ENCODE data around the gene CDC7. TPM values are rescaled to one million over a fixed set of nuclear protein-coding genes. Genes with fewer than 3 reads are reported as not detected.

Gene CDC7
- total and polyA plus RNA-seq, 2 experiments from 2014 or later = 4.7 to 5.4 TPM

- TF ChIP-seq, protein P1, sequence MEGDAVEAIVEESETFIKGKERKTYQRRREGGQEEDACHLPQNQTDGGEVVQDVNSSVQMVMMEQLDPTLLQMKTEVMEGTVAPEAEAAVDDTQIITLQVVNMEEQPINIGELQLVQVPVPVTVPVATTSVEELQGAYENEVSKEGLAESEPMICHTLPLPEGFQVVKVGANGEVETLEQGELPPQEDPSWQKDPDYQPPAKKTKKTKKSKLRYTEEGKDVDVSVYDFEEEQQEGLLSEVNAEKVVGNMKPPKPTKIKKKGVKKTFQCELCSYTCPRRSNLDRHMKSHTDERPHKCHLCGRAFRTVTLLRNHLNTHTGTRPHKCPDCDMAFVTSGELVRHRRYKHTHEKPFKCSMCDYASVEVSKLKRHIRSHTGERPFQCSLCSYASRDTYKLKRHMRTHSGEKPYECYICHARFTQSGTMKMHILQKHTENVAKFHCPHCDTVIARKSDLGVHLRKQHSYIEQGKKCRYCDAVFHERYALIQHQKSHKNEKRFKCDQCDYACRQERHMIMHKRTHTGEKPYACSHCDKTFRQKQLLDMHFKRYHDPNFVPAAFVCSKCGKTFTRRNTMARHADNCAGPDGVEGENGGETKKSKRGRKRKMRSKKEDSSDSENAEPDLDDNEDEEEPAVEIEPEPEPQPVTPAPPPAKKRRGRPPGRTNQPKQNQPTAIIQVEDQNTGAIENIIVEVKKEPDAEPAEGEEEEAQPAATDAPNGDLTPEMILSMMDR (IDR thresholded peaks at IDR 0.05; ENCODE audit: low read depth, low read length) = no peak
- Histone ChIP-seq H3K27me3 (no peaks in the 10 kb centered on the region), H3K27ac (no peak overlapping the region), H3K9me3 (ENCODE audit: low read depth) (no peaks in the 10 kb centered on the region), H3K36me3 (no peaks in the 10 kb centered on the region), H3K4me3 (no peak overlapping the region), H3K4me1 (ENCODE audit: low read depth) (no peaks in the 10 kb centered on the region)
- DNase-seq (ENCODE audit: low read depth in 1 of 2, low spot score in 1 of 2) = no peak
These were observed 13.2 kb upstream of the CDC7 start for GRCh38 chr1:91487469-91487868.

GRCh38 chr1:91490501-91490900 is 10.2 kb upstream of the CDC7 start:
- H3K27me3 ChIP-seq = no peaks in the 10 kb centered on the region
- no peaks in the 10 kb centered on the region for H3K9me3 ChIP-seq (ENCODE audit: low read depth)
- TF ChIP-seq, protein P1 (IDR thresholded peaks at IDR 0.05; ENCODE audit: low read depth, low read length) = no peak
- DNase-seq (ENCODE audit: low read depth in 1 of 2, low spot score in 1 of 2) = peak in 1 of 2 donors; percentile 16
- no peak overlapping the region for H3K27ac ChIP-seq
- H3K36me3 ChIP-seq = no peaks in the 10 kb centered on the region
- H3K4me3 ChIP-seq = no peak overlapping the region
- H3K4me1 ChIP-seq (ENCODE audit: low read depth) = no peaks in the 10 kb centered on the region

GRCh38 chr1:91498035-91498434 is 2.6 kb upstream of the CDC7 start:
- no peaks in the 10 kb centered on the region for H3K9me3 ChIP-seq (ENCODE audit: low read depth)
- no peak overlapping the region for H3K27ac ChIP-seq
- TF ChIP-seq, protein P1 (IDR thresholded peaks at IDR 0.05; ENCODE audit: low read depth, low read length) = no peak
- H3K36me3 ChIP-seq = no peaks in the 10 kb centered on the region
- peaks cover 4% of the 10 kb centered on the region for H3K4me1 ChIP-seq (ENCODE audit: low read depth)
- H3K4me3 ChIP-seq = no peak overlapping the region
- H3K27me3 ChIP-seq = no peaks in the 10 kb centered on the region
- DNase-seq (ENCODE audit: low read depth in 1 of 2, low spot score in 1 of 2) = no peak

- no peaks in the 10 kb centered on the region for H3K9me3 ChIP-seq (ENCODE audit: low read depth)
- TF ChIP-seq, protein P1 (IDR thresholded peaks at IDR 0.05; ENCODE audit: low read depth, low read length) = no peak
- no peaks in the 10 kb centered on the region for H3K27me3 ChIP-seq
- peaks cover 4% of the 10 kb centered on the region for H3K4me1 ChIP-seq (ENCODE audit: low read depth)
- DNase-seq (ENCODE audit: low read depth in 1 of 2, low spot score in 1 of 2) = no peak
- no peak overlapping the region for H3K4me3 ChIP-seq
- H3K36me3 ChIP-seq = no peaks in the 10 kb centered on the region
- no peak overlapping the region for H3K27ac ChIP-seq
These were observed 2.0 kb upstream of the CDC7 start for GRCh38 chr1:91498498-91499245.

DNA sequence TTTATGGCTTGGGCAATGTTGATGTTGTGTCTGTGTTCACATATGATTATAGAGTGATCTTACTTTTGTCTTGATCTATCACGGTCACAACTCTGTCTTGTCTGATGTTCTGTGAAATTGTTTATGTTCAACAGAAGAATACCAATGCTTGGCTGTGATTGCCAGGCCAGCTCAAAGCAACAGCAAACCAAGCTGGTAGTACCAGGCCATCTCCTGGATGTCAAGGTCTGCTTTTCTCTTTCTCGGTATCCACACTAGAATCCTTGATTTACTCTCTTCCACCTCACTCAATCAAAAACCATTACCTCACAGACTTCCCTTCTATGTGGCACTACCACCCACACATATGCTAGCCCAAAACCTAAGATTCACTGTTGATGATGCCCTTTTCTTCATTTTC is 1.3 kb upstream of the CDC7 start:
- Histone ChIP-seq H3K36me3 (no peaks in the 10 kb centered on the region), H3K4me1 (ENCODE audit: low read depth) (peaks cover 4% of the 10 kb centered on the region), H3K27me3 (no peaks in the 10 kb centered on the region), H3K4me3 (no peak overlapping the region), H3K9me3 (ENCODE audit: low read depth) (no peaks in the 10 kb centered on the region), H3K27ac (no peak overlapping the region)
- TF ChIP-seq, protein P1 (IDR thresholded peaks at IDR 0.05; ENCODE audit: low read depth, low read length) = no peak
- DNase-seq (ENCODE audit: low read depth in 1 of 2, low spot score in 1 of 2) = no peak

Measured in cardiac muscle cell (in vitro differentiated cells and primary cell).